Ovary (tissue), 9 donors: ENCODE results near the gene SPATA12. TPM values are rescaled to one million over a fixed set of nuclear protein-coding genes. Genes with fewer than 3 reads are reported as not detected.

Source experiments
- DNase-seq, 5 donors: peaks; one replicate each; pipeline ENCODE4 v3.0.0-alpha.2; 2019 to 2020
- H3K27ac ChIP-seq, 2 donors: fragments of 200-600 bp; one replicate each; pipeline versions ENCODE4 v1.5.1 to v1.8.0; 2019 to 2022
- H3K27me3 ChIP-seq: fragments of 200-600 bp; one replicate; pipeline ENCODE4 v1.8.0; 2022
- H3K36me3 ChIP-seq: fragments of 200-600 bp; sonication (generic); one replicate; pipeline ENCODE4 v1.5.1; 2019
- H3K4me1 ChIP-seq: one replicate; pipeline ENCODE4 v1.8.1; 2013; ENCODE audit warnings: mild to moderate bottlenecking, moderate library complexity; ENCODE audit not compliant: insufficient read depth
- H3K4me3 ChIP-seq: fragments of 200-600 bp; sonication (generic); one replicate; pipeline ENCODE4 v1.5.1; 2017
- H3K9me3 ChIP-seq, 2 donors: fragments of 200-600 bp in 1 of 2; sonication (generic) in 1 of 2; one replicate each; pipeline versions ENCODE4 v1.5.1 to v1.8.1; 2013 to 2019; ENCODE audit warnings: mild to moderate bottlenecking in 1 of 2, moderate library complexity in 1 of 2
- EP300 ChIP-seq: sonication (generic); formaldehyde crosslinking; IDR thresholded peaks from one replicate; pipeline ENCODE4 v1.6.1; 2017; ENCODE audit warnings: antibody characterized with exemption
- POLR2A ChIP-seq: fragments of 450-650 bp; IDR thresholded peaks from one replicate; pipeline ENCODE4 v1.6.1; 2017; ENCODE audit warnings: antibody characterized with exemption, mild to moderate bottlenecking, moderate library complexity
- WGBS, 3 donors: extraction: QIAGEN DNeasy Blood & Tissue Kit in 1 of 3; methylation state at CpG; one replicate each; pipeline versions ENCODE4 v1.1.5 to v1.1.7; 2013 to 2017; 5-methylcytosine and 5-hydroxymethylcytosine counted together
- intact Hi-C, 4 donors: fragments of 100-400 bp; cut with DNase I; formaldehyde crosslinking; loops; one replicate each; pipeline versions ENCODE4 v1.11.0 to v1.15.1; 2022 to 2023
- polyA plus RNA-seq, 2 donors: library from polyadenylated mRNA; stranded (reverse); fragments of 200-250 nt in 1 of 2; fragments of 350-450 nt in 1 of 2; fragmentation: Illumina TruSeq in 1 of 2; extraction: RNeasy Lipid Tissue Mini Kit (QIAGEN cat#74804) in 1 of 2; gene quantifications; one replicate each; pipeline ENCODE4 v1.2.3, GENCODE V29; 2013 to 2014
- total RNA-seq, 7 donors: library from RNA; depleted of rRNA in 2 of 7; stranded (reverse); fragments of >200 nt in 2 of 7; fragmentation: NEBNext Ultra II Directional in 3 of 7; extraction: Animal tissue kit (Norgen Biotek cat#: 25700) in 3 of 7; gene quantifications; one replicate each; pipeline versions ENCODE4 v1.1.0 to v1.2.4, GENCODE V29; 2016 to 2023
- TF ChIP-seq, protein P1 (sequence below), 3 donors: fragments of 450-650 bp in 2 of 3; fragments of 200-600 bp in 1 of 3; IDR thresholded peaks; one replicate each; pipeline versions ENCODE4 v1.5.1 to v1.8.0; 2016 to 2022; ENCODE audit warnings: antibody characterized with exemption in 3 of 3, mild to moderate bottlenecking in 1 of 3
- donor health status: DM: no; HTN: no; CAD: no; lungs with moderate emphysema.
- donor health status: DM: no; HTN: no; CAD: no.
- donor health status: Bipolar disorder and iron deficiency.
- donor health status: DM: yes; HTN: yes; CAD: no.
- donor health status: DM: no; HTN: no; CAD: no.
- donor health status: DM: yes; HTN: yes; CAD: no.

SPATA12 gene
- total and polyA plus RNA-seq, 9 donors = 0.02 to 0.12 (median 0.10) TPM; not detected in 5

DNA sequence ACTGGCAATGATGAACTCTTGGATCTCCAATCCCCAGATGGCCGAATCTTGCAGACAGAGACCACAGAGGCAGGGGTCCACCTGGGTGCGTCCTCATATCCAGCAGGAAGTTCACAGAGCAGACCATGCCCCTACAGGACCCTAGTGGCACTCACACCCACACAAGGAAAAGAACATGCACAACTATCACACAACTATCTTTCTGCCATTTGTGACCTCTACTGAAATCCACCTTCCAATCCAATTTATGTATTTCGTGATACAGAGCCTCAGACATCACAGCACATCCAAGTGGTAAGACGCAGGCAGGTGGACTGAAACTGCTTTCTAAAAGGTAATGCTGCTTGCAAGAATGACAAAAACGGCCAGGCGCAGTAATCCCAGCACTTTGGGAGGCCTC is 44.6 kb upstream of the SPATA12 start:
- intact Hi-C loops = no loop called here
- TF ChIP-seq, protein P1, sequence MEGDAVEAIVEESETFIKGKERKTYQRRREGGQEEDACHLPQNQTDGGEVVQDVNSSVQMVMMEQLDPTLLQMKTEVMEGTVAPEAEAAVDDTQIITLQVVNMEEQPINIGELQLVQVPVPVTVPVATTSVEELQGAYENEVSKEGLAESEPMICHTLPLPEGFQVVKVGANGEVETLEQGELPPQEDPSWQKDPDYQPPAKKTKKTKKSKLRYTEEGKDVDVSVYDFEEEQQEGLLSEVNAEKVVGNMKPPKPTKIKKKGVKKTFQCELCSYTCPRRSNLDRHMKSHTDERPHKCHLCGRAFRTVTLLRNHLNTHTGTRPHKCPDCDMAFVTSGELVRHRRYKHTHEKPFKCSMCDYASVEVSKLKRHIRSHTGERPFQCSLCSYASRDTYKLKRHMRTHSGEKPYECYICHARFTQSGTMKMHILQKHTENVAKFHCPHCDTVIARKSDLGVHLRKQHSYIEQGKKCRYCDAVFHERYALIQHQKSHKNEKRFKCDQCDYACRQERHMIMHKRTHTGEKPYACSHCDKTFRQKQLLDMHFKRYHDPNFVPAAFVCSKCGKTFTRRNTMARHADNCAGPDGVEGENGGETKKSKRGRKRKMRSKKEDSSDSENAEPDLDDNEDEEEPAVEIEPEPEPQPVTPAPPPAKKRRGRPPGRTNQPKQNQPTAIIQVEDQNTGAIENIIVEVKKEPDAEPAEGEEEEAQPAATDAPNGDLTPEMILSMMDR (IDR thresholded peaks at IDR 0.05) = no peak
- peaks cover 8% of the 10 kb centered on the region for H3K4me1 ChIP-seq
- H3K36me3 ChIP-seq = no peaks in the 10 kb centered on the region
- no peak for DNase-seq
- H3K27ac ChIP-seq = no peak overlapping the region
- no peaks in the 10 kb centered on the region for H3K27me3 ChIP-seq
- H3K4me3 ChIP-seq = no peak overlapping the region
- no peaks in the 10 kb centered on the region for H3K9me3 ChIP-seq
- WGBS, 3 donors = 94 to 96% (median 94%) methylated on average over 6 of the region's 6 CpGs

DNA sequence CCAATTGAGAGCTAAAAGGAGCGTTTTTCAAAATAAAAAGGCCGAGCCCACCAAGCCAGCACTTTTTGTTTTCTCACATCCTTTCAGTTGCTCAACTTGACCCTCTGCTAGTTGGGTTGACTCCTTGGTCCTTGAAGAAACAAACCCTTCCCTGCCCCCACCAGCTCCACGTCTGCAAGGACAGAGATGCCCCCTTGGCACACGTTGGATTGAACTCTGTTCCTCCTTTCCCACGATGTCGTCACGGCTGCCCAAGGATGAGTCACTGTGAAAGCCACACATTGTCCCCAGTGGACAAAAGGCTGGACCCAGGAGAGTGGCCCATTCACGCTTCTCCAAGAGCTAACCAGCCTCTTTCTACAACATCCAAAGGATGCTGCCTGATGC is 43.0 kb upstream of the SPATA12 start:
- DNase-seq = no peak
- WGBS, 3 donors = 53 to 67% (median 54%) methylated on average over 8 of the region's 8 CpGs
- Histone ChIP-seq H3K27ac (no peak overlapping the region), H3K4me1 (peaks cover 3% of the 10 kb centered on the region), H3K9me3 (no peaks in the 10 kb centered on the region), H3K27me3 (no peaks in the 10 kb centered on the region), H3K36me3 (no peaks in the 10 kb centered on the region), H3K4me3 (no peak overlapping the region)
- no peak for TF ChIP-seq EP300
- TF ChIP-seq, protein P1 (IDR thresholded peaks at IDR 0.05) = no peak
- no peak for TF ChIP-seq POLR2A
- intact Hi-C loops = no loop called here

DNA sequence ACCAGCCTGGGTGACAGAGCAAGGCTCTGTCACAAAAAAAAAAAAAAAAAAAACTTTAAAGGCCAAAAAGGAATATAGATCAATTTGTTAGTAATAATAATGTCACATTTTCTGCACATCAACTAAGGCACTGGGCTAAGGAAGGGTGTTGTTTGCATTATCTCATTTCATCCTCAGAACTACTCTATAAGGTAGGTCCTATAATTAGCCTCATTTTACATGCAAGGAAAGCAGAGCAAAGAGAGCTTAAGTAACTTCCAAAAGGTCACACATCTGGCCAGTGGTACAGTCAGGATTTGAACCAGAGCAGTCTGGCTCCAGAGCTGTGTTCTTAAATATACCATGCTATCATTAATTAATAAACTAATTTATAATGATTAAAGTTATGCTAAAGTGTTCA is 42.2 kb upstream of the SPATA12 start:
- intact Hi-C loops = no loop called here
- Histone ChIP-seq H3K27ac (no peak overlapping the region), H3K27me3 (no peaks in the 10 kb centered on the region), H3K36me3 (no peaks in the 10 kb centered on the region), H3K9me3 (no peaks in the 10 kb centered on the region), H3K4me1 (peaks cover 3% of the 10 kb centered on the region), H3K4me3 (no peak overlapping the region)
- DNase-seq = no peak
- TF ChIP-seq, protein P1 (IDR thresholded peaks at IDR 0.05) = no peak
- TF ChIP-seq POLR2A = no peak
- TF ChIP-seq EP300 = no peak

DNA sequence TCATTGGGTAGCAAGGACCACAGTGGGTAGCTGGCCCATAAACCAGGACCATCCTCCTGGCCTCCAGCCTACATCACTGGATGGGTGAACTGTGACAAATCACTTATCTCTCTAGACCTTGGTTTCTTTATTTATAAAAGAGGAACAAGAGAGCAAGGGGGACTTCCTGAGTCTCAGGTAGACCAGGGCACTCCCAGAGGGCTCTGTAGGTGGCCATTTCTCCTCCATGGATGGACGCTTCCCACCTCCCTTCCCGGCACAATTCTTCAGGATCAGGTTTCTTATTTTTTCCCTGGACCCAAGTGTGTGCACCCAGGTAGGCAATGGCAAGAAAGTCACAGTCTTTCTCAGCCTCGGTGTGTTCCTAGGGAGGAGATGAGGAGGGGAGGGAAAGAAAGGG is 41.4 kb upstream of the SPATA12 start:
- H3K36me3 ChIP-seq = no peaks in the 10 kb centered on the region
- peaks cover 3% of the 10 kb centered on the region for H3K4me1 ChIP-seq
- no peaks in the 10 kb centered on the region for H3K27me3 ChIP-seq
- no peak overlapping the region for H3K4me3 ChIP-seq
- no peaks in the 10 kb centered on the region for H3K9me3 ChIP-seq
- 87 to 90% (median 89%) methylated on average over 3 of the region's 3 CpGs for WGBS, 3 donors
- intact Hi-C loops = no loop called here
- DNase-seq = no peak
- H3K27ac ChIP-seq = no peak overlapping the region
- TF ChIP-seq EP300 (no peak), POLR2A (no peak)
- TF ChIP-seq, protein P1 (IDR thresholded peaks at IDR 0.05) = no peak

DNA sequence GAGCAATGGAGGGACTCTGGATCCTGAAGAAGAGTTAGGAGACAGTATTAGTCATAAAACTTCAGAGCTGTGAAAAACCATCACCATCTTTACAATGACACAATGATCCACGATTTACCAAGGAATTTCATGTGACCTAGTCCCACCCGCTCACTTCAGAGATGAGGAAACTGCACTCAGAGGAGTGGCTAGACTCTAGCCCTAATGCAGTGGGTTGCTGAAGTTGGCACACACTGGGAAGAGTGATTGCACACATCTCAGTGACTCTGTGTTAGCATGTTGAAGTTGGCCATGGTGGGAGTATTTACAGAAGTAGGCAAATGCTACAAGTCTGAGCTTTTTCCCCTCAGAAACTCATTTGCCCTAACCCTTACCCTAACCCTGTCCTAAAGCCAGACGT is 35.2 kb upstream of the SPATA12 start:
- no peaks in the 10 kb centered on the region for H3K36me3 ChIP-seq
- no peak for DNase-seq
- H3K27me3 ChIP-seq = no peaks in the 10 kb centered on the region
- no peak overlapping the region for H3K4me3 ChIP-seq
- 59 to 85% (median 61%) methylated on average over 3 of the region's 3 CpGs for WGBS, 3 donors
- H3K4me1 ChIP-seq = no peaks in the 10 kb centered on the region
- intact Hi-C loops = no loop called here
- H3K27ac ChIP-seq = no peak overlapping the region
- no peak for TF ChIP-seq POLR2A
- TF ChIP-seq, protein P1 (IDR thresholded peaks at IDR 0.05) = no peak
- no peak for TF ChIP-seq EP300
- H3K9me3 ChIP-seq = no peaks in the 10 kb centered on the region
